Measurements from ENCODE around the gene FAM210A. TPM values are rescaled to one million over a fixed set of nuclear protein-coding genes. Genes with fewer than 3 reads are reported as not detected.

FAM210A gene
- total RNA-seq, 4 donors from 2014 or later, result 13.8 to 31.5 (median 20.4) TPM

GRCh38 chr18:13618760-13619438, 107.5 kb downstream of the FAM210A start:
- no peak overlapping the region for H3K4me3 ChIP-seq
- TF ChIP-seq CTCF (IDR thresholded peaks at IDR 0.05), result no peak
- TF ChIP-seq POLR2A (IDR thresholded peaks at IDR 0.05), result no peak
- no peaks in the 10 kb centered on the region for H3K36me3 ChIP-seq
- H3K9me3 ChIP-seq, result no peaks in the 10 kb centered on the region
- H3K27ac ChIP-seq, result no peak overlapping the region
- H3K27me3 ChIP-seq, result no peaks in the 10 kb centered on the region
- H3K4me1 ChIP-seq, result no peaks in the 10 kb centered on the region
- DNase-seq, result no peak
- intact Hi-C loops (cut with DNase I; ENCODE audit: low total_unique reads), result no loop called here

- no peak for DNase-seq
- H3K36me3 ChIP-seq, result no peaks in the 10 kb centered on the region
- no peaks in the 10 kb centered on the region for H3K27me3 ChIP-seq
- H3K4me1 ChIP-seq, result no peaks in the 10 kb centered on the region
- H3K9me3 ChIP-seq, result no peaks in the 10 kb centered on the region
- no peak overlapping the region for H3K27ac ChIP-seq
- intact Hi-C loops (cut with DNase I; ENCODE audit: low total_unique reads), result no loop called here
- H3K4me3 ChIP-seq, result no peak overlapping the region
- TF ChIP-seq POLR2A (IDR thresholded peaks at IDR 0.05), result no peak
- no peak for TF ChIP-seq CTCF (IDR thresholded peaks at IDR 0.05)
These were observed 108.4 kb downstream of the FAM210A start for GRCh38 chr18:13617826-13618515.

GRCh38 chr18:13616525-13617035, 109.8 kb downstream of the FAM210A start:
- Histone ChIP-seq H3K27me3 (no peaks in the 10 kb centered on the region), H3K27ac (no peak overlapping the region), H3K4me3 (no peak overlapping the region), H3K36me3 (no peaks in the 10 kb centered on the region), H3K4me1 (no peaks in the 10 kb centered on the region), H3K9me3 (no peaks in the 10 kb centered on the region)
- intact Hi-C loops (cut with DNase I; ENCODE audit: low total_unique reads), result no loop called here
- DNase-seq, result no peak
- no peak for TF ChIP-seq CTCF (IDR thresholded peaks at IDR 0.05)
- no peak for TF ChIP-seq POLR2A (IDR thresholded peaks at IDR 0.05)

GRCh38 chr18:13616041-13616440, 110.3 kb downstream of the FAM210A start:
- Histone ChIP-seq H3K27me3 (no peaks in the 10 kb centered on the region), H3K4me3 (no peak overlapping the region), H3K36me3 (no peaks in the 10 kb centered on the region), H3K4me1 (no peaks in the 10 kb centered on the region), H3K9me3 (no peaks in the 10 kb centered on the region), H3K27ac (no peak overlapping the region)
- TF ChIP-seq POLR2A (IDR thresholded peaks at IDR 0.05) (no peak), CTCF (IDR thresholded peaks at IDR 0.05) (no peak)
- intact Hi-C loops (cut with DNase I; ENCODE audit: low total_unique reads), result no loop called here
- no peak for DNase-seq

GRCh38 chr18:13615432-13615861, 110.9 kb downstream of the FAM210A start:
- intact Hi-C loops (cut with DNase I; ENCODE audit: low total_unique reads), result no loop called here
- Histone ChIP-seq H3K9me3 (no peaks in the 10 kb centered on the region), H3K4me1 (peaks cover 0 to 2% of the 10 kb centered on the region in 2 donors), H3K4me3 (no peak overlapping the region), H3K27me3 (no peaks in the 10 kb centered on the region), H3K36me3 (no peaks in the 10 kb centered on the region), H3K27ac (no peak overlapping the region)
- no peak for DNase-seq
- no peak for TF ChIP-seq CTCF (IDR thresholded peaks at IDR 0.05)
- TF ChIP-seq POLR2A (IDR thresholded peaks at IDR 0.05), result no peak

Data from uterus (tissue), 4 donors.